Smooth muscle cell (in vitro differentiated cells): ENCODE results near the gene ABRAXAS1. TPM values are rescaled to one million over a fixed set of nuclear protein-coding genes. Genes with fewer than 3 reads are reported as not detected.
"Not testable (repeated sequence)": the region's sequence is repeated elsewhere in the genome, so short reads cannot be mapped to it uniquely, and the experiment has no call there.

Experiments used
- DNase-seq: peaks from one replicate; lab custom pipeline; 2025; ENCODE audit not compliant: unreplicated experiment; lab: John Stamatoyannopoulos, UW
- H2AFZ ChIP-seq: fragments of 200-600 bp; sonication (generic); 2 replicates; pipeline ENCODE4 v1.6.0; 2016; ENCODE audit warnings: antibody characterized with exemption, low read depth, mild to moderate bottlenecking
- H3F3A ChIP-seq: fragments of 200-600 bp; sonication (generic); 2 replicates; pipeline ENCODE4 v1.6.0; 2017; ENCODE audit warnings: antibody characterized with exemption, low read depth
- H3K27ac ChIP-seq: fragments of 200-600 bp; sonication (generic); 2 replicates; pipeline ENCODE4 v1.5.1; 2016; ENCODE audit warnings: low read depth, mild to moderate bottlenecking
- H3K27me3 ChIP-seq: fragments of 200-600 bp; sonication (generic); 2 replicates; pipeline ENCODE4 v1.6.1; 2016; ENCODE audit warnings: low read depth, mild to moderate bottlenecking
- H3K36me3 ChIP-seq: fragments of 200-600 bp; sonication (generic); 2 replicates; pipeline ENCODE4 v1.5.1; 2016; ENCODE audit warnings: low read depth
- H3K4me1 ChIP-seq: fragments of 200-600 bp; sonication (generic); 2 replicates; pipeline ENCODE4 v1.5.1; 2016; ENCODE audit warnings: low read depth
- H3K4me2 ChIP-seq: fragments of 200-600 bp; sonication (generic); 2 replicates; pipeline ENCODE4 v1.6.0; 2016; ENCODE audit warnings: mild to moderate bottlenecking
- H3K4me3 ChIP-seq: fragments of 200-600 bp; sonication (generic); 2 replicates; pipeline ENCODE4 v1.5.1; 2016; ENCODE audit warnings: mild to moderate bottlenecking
- H3K79me2 ChIP-seq: fragments of 200-600 bp; sonication (generic); 2 replicates; pipeline ENCODE4 v1.6.0; 2016; ENCODE audit warnings: low read depth, mild to moderate bottlenecking
- H3K9ac ChIP-seq: fragments of 200-600 bp; sonication (generic); 2 replicates; pipeline ENCODE4 v1.6.0; 2016; ENCODE audit warnings: low read depth
- H3K9me3 ChIP-seq: fragments of 200-600 bp; sonication (generic); replicated peaks from 2 replicates; pipeline ENCODE4 v1.5.1; 2016; ENCODE audit warnings: low read depth
- H4K20me1 ChIP-seq: fragments of 200-600 bp; sonication (generic); 2 replicates; pipeline ENCODE4 v1.6.0; 2016; ENCODE audit warnings: low read depth
- WGBS: methylation state at CpG from one replicate; pipeline ENCODE4 v1.1.7; 2016; ENCODE audit warnings: low lambda C conversion rate; 5-methylcytosine and 5-hydroxymethylcytosine counted together
- polyA plus RNA-seq: library from polyadenylated mRNA; unstranded; fragments of >200 nt; fragmentation: Nextera tagmentation; extraction: Ambion mirVana; gene quantifications from 2 replicates; pipeline ENCODE4 v1.2.1, GENCODE V29; 2016
- total RNA-seq: library from RNA; depleted of rRNA; stranded (reverse); fragments of >200 nt; gene quantifications from 2 replicates; pipeline ENCODE4 v1.2.3, GENCODE V29; 2014
- TF ChIP-seq, protein P1 (sequence below): fragments of 200-600 bp; sonication (generic); IDR thresholded peaks from 2 replicates; pipeline ENCODE4 v1.5.1; 2017; ENCODE audit warnings: borderline replicate concordance, mild to moderate bottlenecking, antibody characterized with exemption; ENCODE audit not compliant: insufficient read depth, poor library complexity, severe bottlenecking

ABRAXAS1 gene
- total and polyA plus RNA-seq, 2 experiments from 2014 or later, result 2.5 to 10.1 TPM

DNA sequence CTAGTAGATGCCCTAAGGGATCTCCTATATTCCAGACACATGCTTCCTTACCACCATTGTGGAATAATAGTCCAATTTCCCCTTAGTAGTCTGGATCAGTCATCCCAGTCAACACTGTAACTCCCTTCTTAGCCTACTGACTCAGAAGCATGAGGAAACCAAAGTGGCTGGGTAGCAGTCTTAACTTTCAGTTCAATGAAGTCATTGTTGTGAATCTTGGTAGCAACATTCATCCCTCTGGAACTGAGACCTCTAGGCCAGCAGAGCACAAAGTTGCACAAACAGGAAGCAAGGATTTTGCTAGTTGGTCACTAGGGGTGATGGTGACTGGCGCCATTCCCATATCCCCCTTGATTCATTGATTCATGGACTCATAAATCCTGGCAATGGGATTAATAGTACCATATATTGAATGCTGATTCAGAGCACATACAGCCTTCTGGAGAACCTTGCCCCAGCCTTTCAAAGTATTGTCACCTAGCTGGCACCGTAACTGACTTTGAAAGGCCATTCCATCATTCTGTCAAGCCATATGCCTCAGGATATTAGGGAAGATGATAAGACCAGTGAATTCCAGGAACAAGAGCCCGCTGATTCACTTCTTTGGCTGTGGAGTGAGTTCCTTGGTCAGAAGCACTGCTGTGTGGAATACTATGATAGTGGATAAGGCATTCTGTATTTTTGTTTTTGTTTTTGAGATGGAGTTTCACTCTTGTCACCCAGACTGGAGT is 31.3 kb upstream of the ABRAXAS1 start:
- H3K9ac ChIP-seq, result no peak overlapping the region

DNA sequence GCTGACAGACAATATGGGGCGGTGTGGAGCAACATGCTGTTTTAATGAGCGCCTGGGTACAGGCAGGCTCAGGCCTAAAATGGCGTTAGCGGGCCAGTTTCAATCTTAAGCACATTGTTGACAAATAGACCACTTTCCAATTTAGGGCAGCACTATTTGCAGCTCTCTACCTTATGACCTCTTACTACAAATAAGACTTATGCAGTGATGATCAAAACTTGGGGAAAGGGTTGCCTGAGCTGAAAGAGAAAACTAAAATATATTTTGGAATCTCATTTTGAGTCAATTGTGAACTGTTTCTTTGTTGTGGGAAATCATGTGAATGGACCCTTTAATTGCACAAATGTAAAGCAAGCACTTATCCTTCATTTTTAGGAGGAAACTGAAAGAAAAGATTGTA is 25.5 kb upstream of the ABRAXAS1 start:
- 83% methylated on average over 4 of the region's 4 CpGs for WGBS
- TF ChIP-seq, protein P1, sequence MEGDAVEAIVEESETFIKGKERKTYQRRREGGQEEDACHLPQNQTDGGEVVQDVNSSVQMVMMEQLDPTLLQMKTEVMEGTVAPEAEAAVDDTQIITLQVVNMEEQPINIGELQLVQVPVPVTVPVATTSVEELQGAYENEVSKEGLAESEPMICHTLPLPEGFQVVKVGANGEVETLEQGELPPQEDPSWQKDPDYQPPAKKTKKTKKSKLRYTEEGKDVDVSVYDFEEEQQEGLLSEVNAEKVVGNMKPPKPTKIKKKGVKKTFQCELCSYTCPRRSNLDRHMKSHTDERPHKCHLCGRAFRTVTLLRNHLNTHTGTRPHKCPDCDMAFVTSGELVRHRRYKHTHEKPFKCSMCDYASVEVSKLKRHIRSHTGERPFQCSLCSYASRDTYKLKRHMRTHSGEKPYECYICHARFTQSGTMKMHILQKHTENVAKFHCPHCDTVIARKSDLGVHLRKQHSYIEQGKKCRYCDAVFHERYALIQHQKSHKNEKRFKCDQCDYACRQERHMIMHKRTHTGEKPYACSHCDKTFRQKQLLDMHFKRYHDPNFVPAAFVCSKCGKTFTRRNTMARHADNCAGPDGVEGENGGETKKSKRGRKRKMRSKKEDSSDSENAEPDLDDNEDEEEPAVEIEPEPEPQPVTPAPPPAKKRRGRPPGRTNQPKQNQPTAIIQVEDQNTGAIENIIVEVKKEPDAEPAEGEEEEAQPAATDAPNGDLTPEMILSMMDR, result no peak
- H3K27me3 ChIP-seq, result no peaks in the 10 kb centered on the region
- no peaks in the 10 kb centered on the region for H3K79me2 ChIP-seq
- H3K36me3 ChIP-seq, result no peaks in the 10 kb centered on the region
- no peak overlapping the region for H3K27ac ChIP-seq
- no peak overlapping the region for H3K9ac ChIP-seq
- DNase-seq, result no peak
- H3F3A ChIP-seq, result no peaks in the 10 kb centered on the region
- H3K4me3 ChIP-seq, result no peak overlapping the region
- H3K9me3 ChIP-seq, result no peaks in the 10 kb centered on the region
- H3K4me1 ChIP-seq, result no peaks in the 10 kb centered on the region
- no peak overlapping the region for H2AFZ ChIP-seq
- H3K4me2 ChIP-seq, result no peak overlapping the region
- no peaks in the 10 kb centered on the region for H4K20me1 ChIP-seq

More for the DNA sequence above, 31.3 kb upstream of the ABRAXAS1 start:
- Histone ChIP-seq H3K27ac (no peak overlapping the region), H3K79me2 (no peaks in the 10 kb centered on the region), H3K9me3 (no peaks in the 10 kb centered on the region), H3F3A (no peaks in the 10 kb centered on the region), H2AFZ (no peak overlapping the region), H3K36me3 (no peaks in the 10 kb centered on the region), H3K4me1 (no peaks in the 10 kb centered on the region), H3K4me2 (no peak overlapping the region), H4K20me1 (no peaks in the 10 kb centered on the region), H3K27me3 (no peaks in the 10 kb centered on the region), H3K4me3 (no peak overlapping the region)
- WGBS, result 74% methylated on average over 3 of the region's 3 CpGs
- no peak for DNase-seq
- TF ChIP-seq, protein P1, result no peak

DNA sequence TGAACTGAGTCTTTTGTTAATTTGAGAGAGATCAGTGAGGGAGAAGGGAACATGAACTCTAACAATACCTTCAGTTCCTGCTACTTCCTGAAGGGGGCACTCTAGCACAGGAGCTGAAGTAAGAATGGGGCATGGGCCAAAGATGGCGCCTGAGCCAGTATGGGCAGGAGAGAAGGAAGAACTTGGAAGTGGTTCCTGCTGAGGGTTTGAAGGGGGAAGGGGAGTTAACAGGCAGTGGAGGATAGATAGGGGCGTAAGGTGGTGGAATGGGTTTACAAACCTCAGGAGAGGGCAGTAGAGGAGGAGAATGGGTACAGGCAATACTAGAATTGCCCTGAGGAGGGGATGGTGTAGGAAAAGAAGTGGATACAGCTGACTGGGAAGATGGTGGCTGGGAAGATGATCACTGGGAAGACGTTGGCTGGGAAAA is 24.3 kb upstream of the ABRAXAS1 start:
- H3K27me3 ChIP-seq, H3K36me3 ChIP-seq, H2AFZ ChIP-seq, H3K4me1 ChIP-seq, H3K4me3 ChIP-seq, H3K9ac ChIP-seq, H3K27ac ChIP-seq, H3F3A ChIP-seq, H3K4me2 ChIP-seq, H3K79me2 ChIP-seq, DNase-seq, H3K9me3 ChIP-seq, H4K20me1 ChIP-seq: not testable (repeated sequence)
- WGBS, result 74% methylated on average over 3 of the region's 3 CpGs
- TF ChIP-seq, protein P1, result peak; percentile 47

- Histone ChIP-seq H3K4me2 (no peak overlapping the region), H3K9ac (no peak overlapping the region), H3K4me1 (no peaks in the 10 kb centered on the region), H3K27ac (no peak overlapping the region), H4K20me1 (no peaks in the 10 kb centered on the region), H3K9me3 (no peaks in the 10 kb centered on the region), H3K4me3 (no peak overlapping the region), H3K36me3 (no peaks in the 10 kb centered on the region), H2AFZ (no peak overlapping the region), H3K27me3 (no peaks in the 10 kb centered on the region), H3F3A (no peaks in the 10 kb centered on the region), H3K79me2 (no peaks in the 10 kb centered on the region)
- WGBS, result 94% methylated on average over 10 of the region's 10 CpGs
- TF ChIP-seq, protein P1, result no peak
- no peak for DNase-seq
Measured at GRCh38 chr4:83504996-83505395, 20.1 kb upstream of the ABRAXAS1 start.
